Measurements from ENCODE around the gene GNG7.
"Not testable (repeated sequence)": the region's sequence is repeated elsewhere in the genome, so short reads cannot be mapped to it uniquely, and the experiment has no call there.

GNG7 gene

DNA sequence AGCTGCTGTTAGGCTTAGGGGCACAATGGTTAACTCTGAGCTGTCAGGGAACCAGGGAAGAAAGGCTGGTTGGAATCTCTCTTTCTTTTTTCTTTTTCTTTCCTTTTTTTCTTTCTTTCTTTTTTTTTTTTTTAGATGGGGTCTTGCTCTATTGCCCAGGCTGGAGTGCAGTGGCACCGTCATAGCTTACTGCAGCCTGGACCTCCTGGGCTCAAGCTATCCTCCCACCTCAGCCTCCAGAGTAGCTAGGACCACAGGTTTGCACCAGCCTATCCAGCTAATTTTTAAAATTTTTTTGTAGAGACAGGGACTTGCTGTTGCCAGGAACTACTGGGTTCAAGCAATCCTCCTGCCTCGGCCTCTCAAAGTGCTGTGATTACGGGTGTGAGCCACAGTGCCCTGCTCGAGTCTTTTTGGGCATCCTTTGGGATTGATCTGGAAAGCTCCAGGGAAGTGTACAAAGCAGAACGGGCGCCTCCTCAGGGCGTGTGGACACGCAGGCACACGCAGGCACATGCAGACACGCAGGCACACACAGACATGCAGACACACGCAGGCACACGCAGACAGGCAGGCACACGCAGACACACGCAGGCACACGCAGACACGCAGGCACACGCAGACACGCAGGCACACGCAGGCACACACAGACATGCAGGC lies 127.4 kb downstream of the GNG7 start:
- DNase-seq (ENCODE audit: low spot score): no peak

DNA sequence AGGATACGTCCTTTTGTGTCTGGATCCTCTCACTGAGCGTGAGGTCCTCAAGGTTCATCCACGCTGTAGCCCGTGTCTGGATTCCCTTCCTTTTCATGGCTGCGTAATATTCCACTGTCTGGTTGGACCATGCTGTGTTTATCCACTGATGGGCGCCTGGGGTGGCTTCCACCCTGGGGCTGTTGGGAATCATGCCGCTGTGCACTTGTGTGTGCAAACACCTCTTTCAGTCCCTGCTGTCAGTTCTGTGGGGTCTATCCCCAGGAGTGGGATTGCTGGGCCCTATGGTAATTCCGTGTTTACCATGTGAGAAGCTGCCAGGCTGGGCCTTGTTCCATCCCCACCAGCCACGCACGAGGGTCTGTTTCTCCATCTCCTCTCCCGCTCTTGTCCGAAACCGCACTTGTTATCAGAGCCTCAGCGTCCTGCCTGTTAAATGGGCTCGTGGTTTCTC lies 128.0 kb downstream of the GNG7 start:
- DNase-seq (ENCODE audit: low spot score): no peak

DNA sequence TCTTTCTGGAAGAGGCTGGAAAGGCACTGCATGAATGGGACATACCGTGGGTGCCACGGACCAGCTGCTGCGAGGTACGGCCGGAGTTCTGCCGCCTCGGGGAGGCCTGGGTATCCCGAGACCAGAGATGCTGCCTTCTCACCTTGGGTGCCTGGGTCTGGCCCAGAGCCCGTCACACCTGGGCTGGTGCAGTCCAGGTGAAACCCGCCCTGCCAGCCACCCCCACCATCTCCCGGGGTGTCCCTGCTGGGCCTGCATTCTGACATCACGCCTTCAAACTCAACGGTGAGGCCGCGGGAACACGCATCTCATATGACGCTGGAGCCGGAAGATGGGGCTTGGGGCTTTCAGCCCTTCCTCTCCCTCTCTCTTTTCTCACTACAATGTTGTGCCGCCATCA lies 128.6 kb downstream of the GNG7 start:
- no peak for DNase-seq (ENCODE audit: low spot score)

DNA sequence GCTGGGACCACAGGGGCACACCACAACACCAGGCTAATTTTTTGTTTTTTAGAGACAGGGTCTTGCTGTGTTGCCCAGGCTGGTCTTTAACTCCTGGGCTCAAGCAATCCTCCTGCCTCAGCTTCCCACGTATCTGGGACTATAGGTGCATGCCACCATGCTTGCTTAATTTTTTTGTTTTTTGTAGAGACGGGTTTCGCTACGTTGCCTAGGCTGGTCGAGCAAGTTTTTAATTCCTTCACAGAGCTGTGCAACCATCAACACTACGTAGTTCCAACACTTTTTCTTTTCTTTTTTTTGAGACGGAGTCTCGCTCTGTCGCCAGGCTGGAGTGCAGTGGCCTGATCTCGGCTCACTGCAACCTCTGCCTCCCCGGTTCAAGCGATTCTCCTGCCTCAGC lies 130.3 kb downstream of the GNG7 start:
- not testable (repeated sequence) for DNase-seq (ENCODE audit: low spot score)

DNA sequence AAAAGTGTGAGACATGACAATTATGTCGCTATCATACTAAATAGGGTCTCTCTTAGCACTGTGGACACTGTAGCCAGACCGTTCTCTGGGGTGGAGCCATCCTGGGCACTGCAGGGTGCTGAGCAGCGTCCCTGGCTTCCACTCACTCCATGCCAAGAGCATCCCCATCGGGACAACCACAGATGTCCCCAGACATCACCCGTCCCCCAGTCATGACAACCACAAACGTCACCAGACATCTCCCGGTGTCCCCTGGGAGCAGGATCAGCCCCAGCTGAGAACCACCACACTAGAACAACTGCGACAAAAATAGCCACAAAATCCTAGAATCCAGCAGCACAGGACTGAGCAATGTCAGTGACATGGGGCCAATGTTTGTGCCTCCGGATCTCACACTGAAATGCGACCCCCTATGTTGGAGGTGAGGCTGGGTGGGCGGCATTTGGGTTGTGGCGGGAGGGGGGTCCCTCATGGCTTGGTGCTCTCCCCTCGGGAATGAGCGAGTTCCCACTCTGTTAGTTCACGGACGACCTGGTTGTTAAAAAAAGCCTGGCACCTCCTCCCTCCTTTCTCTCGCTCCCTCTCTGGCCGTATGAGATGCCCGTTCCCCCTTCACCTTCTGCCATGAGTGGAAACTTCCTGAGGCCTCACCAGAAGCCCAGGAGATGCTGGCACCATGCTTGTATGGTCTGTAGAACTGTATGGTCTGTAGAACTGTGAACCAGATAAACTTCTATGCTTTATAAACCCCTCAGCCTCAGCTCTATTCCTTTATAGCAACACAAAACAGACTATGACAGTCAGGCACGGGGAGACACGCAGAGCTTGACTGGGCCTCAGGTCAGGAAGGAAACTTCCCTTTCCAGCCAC lies 132.7 kb downstream of the GNG7 start:
- DNase-seq (ENCODE audit: low spot score): no peak

DNA sequence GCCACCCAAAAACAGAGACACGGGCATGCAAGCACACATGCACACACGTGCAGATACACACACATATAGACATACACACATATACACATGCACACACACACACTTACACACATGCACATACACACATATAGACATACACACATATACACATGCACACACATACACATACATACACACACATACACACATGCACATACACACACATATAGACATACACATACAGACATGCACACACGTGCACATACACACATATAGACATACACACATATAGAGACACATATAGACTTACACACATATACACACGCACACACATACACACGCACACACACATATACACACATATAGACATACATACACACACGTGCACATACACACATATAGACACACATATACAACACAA lies 134.5 kb downstream of the GNG7 start:
- no peak for DNase-seq (ENCODE audit: low spot score)

DNA sequence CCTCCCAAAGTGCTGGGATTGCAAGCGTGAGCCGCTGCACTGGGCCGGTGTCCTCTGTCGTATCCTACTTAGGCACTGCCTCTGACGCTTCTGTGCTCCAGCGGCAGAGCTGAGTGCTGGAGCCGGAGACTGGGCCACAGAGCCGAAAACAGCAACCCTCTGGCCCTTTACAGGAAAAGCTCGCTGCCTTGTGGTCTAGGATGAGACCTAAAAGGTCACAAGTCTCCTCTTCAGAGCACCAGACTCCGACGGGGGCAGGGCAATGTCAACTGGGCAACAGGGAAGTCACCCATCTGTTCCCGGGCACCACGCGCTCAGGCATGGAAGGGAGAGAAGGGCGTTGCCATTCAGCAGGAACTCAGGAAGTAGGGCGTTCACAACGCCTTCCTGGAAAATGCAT lies 134.9 kb downstream of the GNG7 start:
- DNase-seq (ENCODE audit: low spot score): no peak

DNA sequence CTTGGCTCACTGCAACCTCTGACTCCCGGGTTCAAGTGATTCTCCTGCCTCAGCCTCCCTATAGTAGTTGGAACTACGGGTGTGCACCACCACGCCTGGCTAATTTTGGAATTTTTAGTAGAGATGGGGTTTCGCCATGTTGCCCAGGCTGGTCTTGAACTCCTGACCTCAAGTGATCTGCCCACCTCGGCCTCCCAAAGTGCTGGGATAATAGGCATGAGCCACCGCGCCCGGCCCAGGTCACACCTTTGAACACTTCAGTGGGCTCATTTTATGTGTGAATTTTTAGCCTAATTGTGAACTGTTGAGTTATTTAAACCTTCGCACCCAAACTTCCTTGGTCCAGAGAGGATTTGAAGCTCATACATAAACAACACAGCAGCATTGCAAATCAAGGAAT lies 138.9 kb downstream of the GNG7 start:
- DNase-seq (ENCODE audit: low spot score): not testable (repeated sequence)

DNA sequence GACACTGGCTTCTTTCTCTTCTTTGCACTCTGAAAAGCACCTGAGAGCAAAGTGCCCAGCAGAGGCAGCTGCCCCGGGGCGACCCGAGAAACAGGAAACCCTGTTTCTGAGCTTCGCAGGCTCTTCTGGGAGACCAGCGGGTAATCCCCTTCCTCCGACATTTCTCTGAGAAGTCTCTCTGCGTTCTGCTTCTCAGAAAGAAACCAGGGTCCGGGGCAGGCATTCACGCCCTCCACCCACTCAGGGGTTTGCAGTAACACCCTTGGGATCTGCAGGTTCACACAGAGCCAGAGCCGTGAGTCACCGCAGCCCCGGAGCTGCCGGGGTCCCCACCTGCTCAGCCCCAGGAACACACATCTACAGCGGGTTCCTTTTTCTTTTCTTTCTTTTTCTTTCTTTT lies 140.6 kb downstream of the GNG7 start:
- no peak for DNase-seq (ENCODE audit: low spot score)

DNA sequence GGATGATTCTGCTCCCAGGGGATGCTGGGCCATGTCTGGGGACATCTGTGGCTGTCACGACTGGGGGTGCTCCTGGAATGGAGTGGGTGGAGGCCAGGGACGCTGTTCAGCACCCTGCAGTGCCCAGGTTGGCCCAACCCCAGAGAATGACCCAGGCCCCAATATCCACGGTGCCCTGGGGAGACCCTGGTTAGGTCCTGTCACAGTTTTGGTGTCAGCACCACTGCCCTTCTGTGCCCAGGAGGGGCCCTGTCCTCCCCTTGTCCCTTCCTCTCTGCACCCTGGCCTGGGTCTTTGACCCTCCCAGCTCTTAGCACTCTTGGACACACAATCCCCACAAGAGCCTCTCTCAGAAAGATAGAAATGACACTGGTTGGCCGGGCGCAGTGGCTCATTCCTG lies 141.3 kb downstream of the GNG7 start:
- no peak for DNase-seq (ENCODE audit: low spot score)

DNA sequence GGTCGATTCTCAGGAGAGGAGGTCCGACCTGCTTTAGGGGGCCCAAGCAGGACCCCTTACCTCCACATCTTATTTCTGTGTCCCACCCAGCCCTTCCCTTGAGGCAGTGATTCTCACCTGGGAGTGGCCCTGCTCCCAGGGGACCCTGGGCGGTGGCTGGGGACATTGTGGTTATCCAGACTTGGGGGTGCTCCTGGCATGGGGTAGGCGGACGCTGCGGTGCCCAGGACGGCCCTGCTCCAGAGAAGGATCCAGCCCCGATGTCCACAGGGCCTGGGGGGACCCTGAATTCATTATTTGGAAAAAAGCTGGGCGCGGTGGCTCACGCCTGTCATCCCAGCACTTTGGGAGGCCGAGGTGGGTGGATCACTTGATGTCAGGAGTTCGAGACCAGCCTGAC lies 142.1 kb downstream of the GNG7 start:
- DNase-seq (ENCODE audit: low spot score): no peak

DNA sequence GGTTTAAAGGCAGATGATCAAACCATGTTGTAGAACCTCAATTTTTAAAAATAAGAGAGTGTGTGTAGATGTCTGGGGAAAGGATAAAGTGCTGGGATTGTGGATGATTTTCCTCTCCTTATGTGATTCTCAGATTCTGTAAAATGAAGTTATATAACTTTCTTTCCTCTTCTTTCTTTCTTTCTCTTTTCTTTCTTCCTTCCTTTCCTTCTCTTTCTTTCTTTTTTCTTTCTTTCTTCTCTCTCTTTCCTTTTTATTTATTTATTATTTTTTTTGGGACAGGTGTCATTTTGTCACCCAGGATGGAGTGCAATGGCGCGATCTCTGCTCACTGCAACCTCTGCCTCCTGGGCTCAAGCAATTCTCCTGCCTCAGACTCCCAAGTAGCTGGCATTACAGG lies 144.0 kb downstream of the GNG7 start:
- no peak for DNase-seq (ENCODE audit: low spot score)

DNA sequence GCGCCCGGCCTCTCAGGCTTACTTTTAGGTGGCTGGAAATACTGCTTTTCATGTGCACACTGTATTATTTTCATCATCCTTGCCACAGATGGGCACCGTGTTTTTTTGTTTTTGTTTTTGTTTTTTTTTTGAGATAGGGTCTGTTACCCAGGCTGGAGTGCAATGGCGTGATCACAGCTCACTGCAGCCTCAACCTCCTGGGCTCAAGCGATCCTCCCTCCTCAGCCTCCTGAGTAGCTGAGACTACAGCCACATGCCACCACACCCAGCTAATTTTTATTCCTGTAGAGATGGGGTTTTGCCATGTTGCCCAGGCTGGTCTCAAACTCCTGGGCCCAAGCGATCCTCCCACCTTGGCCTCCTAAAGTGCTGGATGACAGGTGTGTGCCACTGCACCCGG lies 144.4 kb downstream of the GNG7 start:
- not testable (repeated sequence) for DNase-seq (ENCODE audit: low spot score)

DNA sequence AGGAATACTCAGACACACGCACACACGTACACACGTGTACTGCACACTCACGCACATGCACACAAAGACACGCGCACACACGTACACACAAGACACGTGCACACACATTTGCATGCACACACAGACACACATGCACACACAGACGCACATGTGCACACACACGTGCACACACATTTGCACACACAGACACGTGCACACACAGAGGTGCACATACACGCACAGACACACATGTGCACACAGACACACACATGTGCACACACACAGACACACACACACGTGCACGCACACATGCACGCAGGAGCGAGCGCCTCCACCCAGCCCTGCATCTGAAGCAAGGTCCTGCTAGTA lies 145.4 kb downstream of the GNG7 start:
- no peak for DNase-seq (ENCODE audit: low spot score)

DNA sequence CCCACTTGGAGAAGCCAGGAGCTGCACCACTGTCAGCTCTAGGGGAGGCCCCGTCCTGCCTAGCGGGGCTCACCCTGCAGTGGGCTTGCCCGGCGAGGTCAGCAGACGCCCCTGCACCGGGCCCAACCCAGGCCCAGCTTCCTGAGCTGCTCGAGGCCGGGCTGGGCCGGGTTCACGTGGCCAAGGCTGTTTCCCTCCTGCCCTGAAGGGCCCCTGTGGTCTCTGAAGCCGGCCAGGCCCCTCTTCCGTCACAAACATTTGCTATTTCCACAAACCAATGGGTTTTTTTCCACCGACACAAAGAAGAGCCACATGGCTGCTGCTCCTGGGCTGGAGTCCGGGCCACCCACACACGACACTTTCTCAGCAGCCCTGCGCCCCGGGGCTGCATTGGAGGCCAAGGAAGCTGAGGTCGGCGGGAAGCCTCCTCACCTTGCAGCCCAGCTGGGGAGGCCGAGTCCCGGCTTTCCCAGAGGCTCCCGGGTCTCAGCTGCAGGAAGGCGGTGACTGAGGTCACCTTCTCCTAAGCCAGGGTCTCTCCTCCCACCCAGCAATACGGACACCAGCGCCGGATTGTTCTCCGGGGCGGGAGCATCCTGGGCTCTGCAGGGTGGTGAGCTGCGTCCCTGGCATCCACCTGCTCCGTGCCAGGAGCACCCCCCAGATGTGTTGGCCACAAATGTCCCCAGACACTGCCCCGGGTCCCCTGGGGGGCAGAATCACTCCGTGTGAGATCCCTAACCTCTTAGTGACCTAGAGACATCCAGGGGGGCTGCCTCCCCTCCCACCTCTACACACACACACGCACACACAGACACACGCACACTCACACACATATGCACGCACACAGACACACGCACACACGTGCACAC lies 146.0 kb downstream of the GNG7 start:
- no peak for DNase-seq (ENCODE audit: low spot score)

DNA sequence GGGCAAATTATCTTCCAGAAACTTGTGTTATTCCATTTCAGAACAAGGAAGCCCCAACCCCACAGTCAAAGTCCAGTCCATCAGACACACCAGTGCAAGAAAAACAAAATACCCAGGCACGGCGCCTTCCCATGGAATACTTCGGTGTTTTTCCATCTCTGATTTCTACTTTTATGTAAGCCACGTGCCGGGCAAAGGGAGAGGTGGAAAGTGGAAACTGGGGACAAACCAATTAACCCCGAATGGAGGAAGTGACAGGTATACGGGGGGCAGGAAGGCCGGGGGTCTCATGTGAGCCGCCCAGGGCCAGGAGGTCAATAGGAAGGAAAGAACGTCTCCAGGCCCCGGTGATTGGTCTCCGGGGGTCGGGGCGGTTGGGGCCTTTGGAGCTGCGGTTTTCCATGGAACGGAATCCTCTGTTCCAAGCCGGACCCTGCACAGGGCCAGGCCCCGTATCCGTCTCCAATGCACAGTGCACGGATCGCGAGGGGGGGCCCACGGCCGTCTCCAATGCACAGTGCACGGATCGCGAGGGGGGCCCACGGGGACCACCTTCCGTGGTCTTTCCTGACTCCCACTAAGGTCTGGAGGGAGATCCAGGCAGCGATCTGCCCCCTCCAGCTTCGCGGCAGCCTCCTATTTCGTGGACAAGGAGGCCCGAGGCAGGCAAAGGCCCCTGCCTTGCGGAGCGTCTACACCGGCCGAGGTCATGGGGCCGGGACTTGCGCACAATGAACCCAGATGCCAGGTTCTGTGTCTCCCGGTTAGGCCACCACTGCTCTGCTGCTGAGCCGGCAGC lies 146.9 kb downstream of the GNG7 start:
- no peak for DNase-seq (ENCODE audit: low spot score)

DNA sequence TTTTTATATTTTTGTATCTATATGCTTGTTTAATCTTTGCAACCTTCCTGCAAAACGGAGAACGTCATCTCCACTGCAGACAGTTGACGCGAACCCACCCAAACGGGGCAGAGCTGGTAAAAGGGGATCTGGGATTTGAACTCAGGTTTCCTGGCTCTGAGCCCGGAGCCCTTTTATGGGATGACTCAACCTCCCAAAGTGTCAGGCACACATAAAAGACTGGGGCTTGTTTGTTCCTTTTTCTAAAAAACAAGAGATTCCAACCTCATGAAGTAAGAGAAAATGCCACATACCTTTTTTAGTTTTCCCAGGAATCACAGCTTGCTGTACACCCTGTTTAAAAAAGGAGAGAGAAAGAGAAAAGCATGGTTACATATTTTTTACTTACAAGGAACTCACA lies 147.6 kb downstream of the GNG7 start:
- DNase-seq (ENCODE audit: low spot score): no peak

DNA sequence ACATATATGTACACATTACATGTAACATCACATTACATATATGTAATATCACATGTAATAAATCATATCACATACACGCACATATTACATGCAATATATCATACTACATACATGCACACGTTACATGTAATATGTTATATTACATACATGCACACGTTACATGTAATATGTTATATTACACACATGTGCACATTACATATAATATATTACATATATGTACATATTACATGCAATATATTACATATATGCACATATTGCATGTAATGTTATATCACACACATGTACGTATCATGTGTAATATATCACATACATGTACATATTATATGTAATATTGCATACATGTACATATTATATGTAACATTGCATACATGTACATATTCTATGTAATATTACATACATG lies 149.0 kb downstream of the GNG7 start:
- no peak for DNase-seq (ENCODE audit: low spot score)

DNA sequence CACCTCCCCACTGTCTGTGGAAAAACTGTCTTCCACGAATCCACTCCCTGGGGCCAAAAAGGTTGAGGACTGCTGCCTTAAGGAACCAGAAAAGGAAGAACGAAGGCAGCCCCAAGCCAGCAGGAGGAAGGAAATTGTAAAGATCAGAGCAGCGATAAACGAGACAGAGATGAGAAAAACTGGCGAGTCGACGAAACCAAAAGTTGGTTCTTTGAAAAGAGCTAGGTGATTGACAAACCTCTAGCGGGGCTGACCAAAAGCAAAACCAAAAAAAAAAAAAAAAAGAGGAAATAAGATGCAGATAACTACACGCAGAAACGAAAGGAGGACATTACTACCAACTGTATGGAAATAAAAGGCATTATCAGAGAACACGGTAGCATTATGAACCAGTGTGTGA lies 149.6 kb downstream of the GNG7 start:
- no peak for DNase-seq (ENCODE audit: low spot score)

DNA sequence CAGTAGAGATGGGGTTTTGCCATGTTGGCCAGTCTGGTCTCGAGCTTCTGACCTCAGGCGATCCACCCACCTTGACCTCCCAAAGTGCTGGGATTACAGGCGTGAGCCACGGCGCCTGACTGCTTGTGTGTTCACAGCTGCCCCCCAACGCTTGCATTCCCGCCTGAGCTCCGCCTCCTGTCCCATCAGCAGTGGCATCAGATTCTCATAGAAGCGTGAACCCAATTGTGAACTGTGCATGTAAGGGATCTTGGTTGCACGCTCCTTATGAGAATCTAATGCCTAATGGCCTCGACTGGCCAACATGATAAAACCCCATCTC lies 150.7 kb downstream of the GNG7 start:
- DNase-seq (ENCODE audit: low spot score): no peak

DNA sequence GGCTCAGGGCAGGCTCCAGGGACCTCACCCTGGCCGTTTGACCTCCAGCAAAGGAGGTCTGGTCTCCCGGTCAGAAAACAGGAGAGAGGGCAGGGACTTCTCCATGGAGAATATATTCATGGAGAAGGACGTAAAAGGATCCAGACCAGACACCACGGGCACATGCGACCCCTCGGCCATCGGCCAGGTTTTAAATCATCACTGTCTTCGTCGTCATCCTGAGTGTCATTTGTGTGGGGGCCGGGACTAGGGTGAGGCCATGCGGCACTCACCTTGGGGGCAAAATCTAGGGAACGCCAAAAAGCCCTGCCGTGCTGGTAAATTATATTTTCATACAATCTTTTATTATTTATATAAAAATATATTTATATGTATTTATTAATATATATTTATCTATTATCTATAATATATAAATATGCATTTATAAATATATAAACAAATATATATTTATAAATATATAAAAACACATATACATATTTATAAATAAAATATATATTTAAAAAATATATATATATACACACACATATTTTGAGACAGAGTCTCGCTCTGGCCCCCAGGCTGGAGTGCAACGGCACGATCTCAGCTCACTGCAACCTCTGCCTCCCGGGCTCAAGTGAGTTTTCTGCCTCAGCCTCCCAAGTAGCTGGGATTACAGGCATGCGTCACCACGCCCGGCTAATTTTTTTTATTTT lies 151.2 kb downstream of the GNG7 start:
- no peak for DNase-seq (ENCODE audit: low spot score)

All from ecto neural progenitor cell (in vitro differentiated cells).